VCaP (cell line): Measurements from ENCODE around the gene VEPH1.

Source experiments
- H3K27ac ChIP-seq: fragments of 450-650 bp; 2 replicates; pipeline ENCODE4 v1.5.1; 2017
- TF ChIP-seq, protein P1 (sequence below): fragments of 450-650 bp; conservative IDR thresholded peaks from 2 replicates; pipeline ENCODE4 v1.5.1; 2017; ENCODE audit warnings: mild to moderate bottlenecking, moderate library complexity

VEPH1 gene

DNA sequence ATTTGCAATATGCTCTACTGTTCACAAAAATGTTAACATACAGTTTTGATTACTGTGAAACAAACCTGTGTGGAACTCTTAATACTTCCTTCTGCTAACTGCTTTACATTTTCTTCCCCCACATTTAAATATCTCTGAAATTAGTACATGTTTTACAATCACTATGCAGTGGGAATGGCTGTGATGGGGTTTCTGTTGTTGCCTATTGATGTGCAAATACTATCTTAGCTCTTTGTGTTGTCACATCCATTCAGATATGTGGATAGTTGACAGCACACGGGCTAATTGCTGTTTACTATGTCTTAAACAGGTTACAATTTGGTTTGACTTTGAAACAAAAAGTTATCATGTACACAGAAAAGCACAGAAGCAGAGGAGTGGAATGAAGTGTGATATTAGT, 247.4 kb downstream of the VEPH1 start:
- no peak overlapping the region for H3K27ac ChIP-seq
- TF ChIP-seq, protein P1, sequence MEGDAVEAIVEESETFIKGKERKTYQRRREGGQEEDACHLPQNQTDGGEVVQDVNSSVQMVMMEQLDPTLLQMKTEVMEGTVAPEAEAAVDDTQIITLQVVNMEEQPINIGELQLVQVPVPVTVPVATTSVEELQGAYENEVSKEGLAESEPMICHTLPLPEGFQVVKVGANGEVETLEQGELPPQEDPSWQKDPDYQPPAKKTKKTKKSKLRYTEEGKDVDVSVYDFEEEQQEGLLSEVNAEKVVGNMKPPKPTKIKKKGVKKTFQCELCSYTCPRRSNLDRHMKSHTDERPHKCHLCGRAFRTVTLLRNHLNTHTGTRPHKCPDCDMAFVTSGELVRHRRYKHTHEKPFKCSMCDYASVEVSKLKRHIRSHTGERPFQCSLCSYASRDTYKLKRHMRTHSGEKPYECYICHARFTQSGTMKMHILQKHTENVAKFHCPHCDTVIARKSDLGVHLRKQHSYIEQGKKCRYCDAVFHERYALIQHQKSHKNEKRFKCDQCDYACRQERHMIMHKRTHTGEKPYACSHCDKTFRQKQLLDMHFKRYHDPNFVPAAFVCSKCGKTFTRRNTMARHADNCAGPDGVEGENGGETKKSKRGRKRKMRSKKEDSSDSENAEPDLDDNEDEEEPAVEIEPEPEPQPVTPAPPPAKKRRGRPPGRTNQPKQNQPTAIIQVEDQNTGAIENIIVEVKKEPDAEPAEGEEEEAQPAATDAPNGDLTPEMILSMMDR: no peak

DNA sequence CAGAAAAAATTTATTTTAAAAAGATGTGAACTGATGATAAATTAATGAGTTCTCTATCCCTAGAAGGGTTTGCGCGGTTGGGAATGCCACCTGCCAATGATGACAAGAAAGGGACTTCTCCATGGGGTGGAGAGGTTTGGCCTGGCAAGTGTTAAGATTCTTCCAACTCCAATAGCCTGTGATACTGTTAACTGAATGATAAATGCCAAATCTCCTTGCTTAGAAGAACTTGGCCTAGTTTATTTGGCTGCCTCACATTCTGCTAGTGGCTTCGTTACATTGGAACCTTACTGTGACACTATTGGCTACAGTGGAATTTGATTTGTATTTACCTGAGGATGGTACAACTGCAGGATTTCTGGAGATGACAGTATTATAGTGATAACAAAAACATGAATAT, 251.5 kb downstream of the VEPH1 start:
- TF ChIP-seq, protein P1: no peak
- no peak overlapping the region for H3K27ac ChIP-seq

DNA sequence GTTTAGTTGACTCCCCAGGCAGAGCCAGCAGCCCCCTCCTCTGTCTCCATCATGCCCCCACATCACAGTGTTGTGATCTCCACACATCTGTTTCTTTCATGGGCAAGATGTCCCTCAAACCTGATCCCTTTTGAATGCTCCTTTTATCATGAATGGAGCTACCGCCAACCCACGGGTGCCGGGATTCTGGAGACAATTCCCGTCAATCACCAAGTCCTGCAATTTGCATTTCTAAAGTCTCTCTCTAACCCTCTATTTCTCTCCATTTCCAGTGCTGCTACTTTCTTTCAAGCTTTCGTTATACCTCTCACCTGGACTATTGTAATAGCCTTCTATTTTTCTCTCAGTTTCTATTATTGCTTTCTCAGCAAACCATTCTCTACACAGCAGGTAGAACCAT, 253.6 kb downstream of the VEPH1 start:
- H3K27ac ChIP-seq: no peak overlapping the region
- TF ChIP-seq, protein P1: no peak

DNA sequence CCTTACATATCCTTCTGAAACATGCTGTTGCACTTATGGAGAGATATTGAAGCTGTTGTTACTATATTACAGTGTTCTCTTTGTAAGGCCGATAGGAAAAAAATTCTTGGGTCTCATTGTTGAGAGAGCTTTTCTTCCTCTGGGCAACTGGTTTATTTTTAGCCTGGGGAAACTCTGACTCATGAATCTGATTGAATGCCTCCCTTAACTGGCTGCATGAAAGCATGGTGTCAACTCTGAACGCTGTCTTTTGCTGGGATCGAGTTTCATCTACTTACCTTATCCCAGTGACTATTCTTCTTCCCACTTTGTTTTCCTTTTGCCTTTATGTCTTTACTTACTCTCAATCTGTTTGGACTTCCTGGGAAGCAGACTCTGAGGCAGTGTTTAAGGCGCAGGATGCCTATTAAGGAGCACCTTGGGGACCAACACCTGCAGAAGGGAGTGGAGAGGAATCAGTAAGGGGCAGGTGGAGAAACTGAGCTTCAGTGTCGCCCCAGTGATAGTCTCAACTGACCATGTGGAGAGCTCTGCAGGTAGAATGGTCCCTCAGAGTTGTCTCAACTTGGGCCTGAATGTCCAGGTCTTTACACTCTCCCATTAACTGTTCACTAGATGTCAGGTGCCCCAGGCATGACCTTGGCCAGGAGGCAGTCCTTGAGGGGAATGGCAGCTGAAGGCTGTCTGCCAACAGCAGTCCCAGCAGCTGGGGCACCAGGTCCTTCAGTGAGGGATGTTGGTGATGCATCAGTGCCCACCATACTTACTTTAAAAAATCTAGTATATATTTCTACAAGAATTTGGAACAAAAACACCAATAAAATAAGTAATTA, 254.4 kb downstream of the VEPH1 start:
- TF ChIP-seq, protein P1: no peak
- no peak overlapping the region for H3K27ac ChIP-seq

DNA sequence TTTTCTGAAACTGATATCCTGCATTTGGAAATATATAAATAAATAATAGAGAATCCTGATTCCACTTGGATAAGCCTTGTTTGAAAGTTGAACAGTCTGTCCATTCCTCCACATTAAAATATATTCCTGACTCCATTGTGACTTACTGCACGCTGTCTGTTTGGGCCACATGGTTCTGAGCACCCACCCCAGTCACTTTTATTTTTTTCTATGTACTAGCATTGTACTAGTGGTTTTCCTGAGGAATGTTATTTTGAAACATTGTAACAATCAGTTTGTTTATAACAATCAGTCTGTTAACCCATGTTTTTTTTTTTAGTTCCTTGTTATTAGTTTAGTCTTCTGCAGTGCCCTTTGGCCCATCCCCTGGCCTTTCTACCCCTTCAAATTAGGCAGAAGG, 255.8 kb downstream of the VEPH1 start:
- TF ChIP-seq, protein P1: no peak
- H3K27ac ChIP-seq: no peak overlapping the region

DNA sequence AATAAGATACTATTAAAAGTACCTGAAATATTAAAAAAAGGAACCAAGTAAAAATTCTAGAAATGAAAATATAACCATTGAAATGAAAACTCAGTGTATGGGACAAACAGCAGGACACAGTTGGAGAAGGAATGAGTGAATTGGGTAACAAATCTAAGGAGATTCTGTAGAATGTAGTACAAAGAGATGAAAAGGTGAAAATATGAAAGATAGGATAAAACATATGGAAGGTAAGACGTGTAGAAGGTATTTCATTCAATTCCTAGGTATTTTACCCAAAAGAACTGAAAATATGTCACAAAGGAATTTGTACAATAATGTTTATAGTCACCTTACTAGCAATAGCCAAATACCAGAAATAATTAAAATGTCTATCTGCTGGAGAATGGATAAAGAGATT, 260.4 kb downstream of the VEPH1 start:
- H3K27ac ChIP-seq: no peak overlapping the region
- TF ChIP-seq, protein P1: no peak

DNA sequence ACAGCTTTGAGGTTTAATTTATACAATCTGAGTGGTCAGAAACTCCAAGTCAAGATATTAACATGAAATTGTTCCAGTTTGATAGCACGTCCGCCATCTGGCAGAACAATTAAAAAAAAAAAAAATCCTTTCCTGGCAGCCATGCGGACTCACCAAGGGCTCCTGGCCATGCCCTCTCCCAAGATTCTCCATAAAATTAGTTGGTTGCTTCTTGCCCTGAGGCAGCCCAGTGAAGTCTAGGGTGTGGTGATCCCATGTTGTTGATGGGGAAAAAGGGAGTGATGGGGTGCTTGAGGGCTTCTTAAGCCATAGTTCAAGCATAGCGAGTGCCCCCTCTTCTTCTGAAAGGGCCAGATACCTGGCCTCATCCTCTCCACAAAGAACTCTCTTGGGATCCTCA, 261.6 kb downstream of the VEPH1 start:
- no peak overlapping the region for H3K27ac ChIP-seq
- TF ChIP-seq, protein P1: no peak
